B cell (primary cell): ENCODE measurements around the gene ERCC1. TPM values are rescaled to one million over a fixed set of nuclear protein-coding genes. Genes with fewer than 3 reads are reported as not detected.

ENCODE experiments used
- ATAC-seq: fragments of 200-7000 bp; cut with Tn5 transposase; one replicate; pipeline ENCODE4 v1.10.0; 2021; ENCODE audit warnings: low read depth, mild to moderate bottlenecking, moderate number of reproducible peaks, moderate library complexity
- CTCF ChIA-PET: fragments of 350-600 bp; sonication (Branson Sonifier 250); formaldehyde crosslinking; loops from one replicate; lab custom pipeline; 2021; ENCODE audit warnings: antibody characterized with exemption, inconsistent platforms; lab: Charles Lee
- POLR2A ChIA-PET: fragments of 350-600 bp; sonication (Branson Sonifier 250); formaldehyde crosslinking; loops from one replicate; lab custom pipeline; 2021; ENCODE audit warnings: antibody characterized with exemption; lab: Charles Lee
- DNase-seq: peaks from one replicate; pipeline ENCODE4 v3.0.0; 2013
- H2AFZ ChIP-seq: 2 replicates; pipeline ENCODE4 v1.6.1; 2012; ENCODE audit warnings: mild to moderate bottlenecking, low read depth, low read length; ENCODE audit not compliant: insufficient read depth, poor library complexity, severe bottlenecking
- H3K27ac ChIP-seq, 2 donors: 1 replicate in 1 of 2; 2 replicates in 1 of 2; pipeline ENCODE4 v1.5.1; 2012 to 2013; ENCODE audit warnings: low read length in 2 of 2, mild to moderate bottlenecking in 2 of 2, moderate library complexity in 1 of 2
- H3K27me3 ChIP-seq, 4 experiments: fragments of 200-600 bp in 1 of 4; sonication (generic) in 1 of 4; replicated peaks in 1 of 4; 1 replicate in 2 of 4; 2 replicates in 2 of 4; pipeline versions ENCODE4 v1.6.1 to v1.7.0; 2013 to 2016; ENCODE audit warnings: low read length in 3 of 4, mild to moderate bottlenecking in 2 of 4, mixed read lengths in 1 of 4, moderate library complexity in 1 of 4; ENCODE audit not compliant: insufficient read depth in 4 of 4, control insufficient read depth in 3 of 4; ENCODE audit errors: control extremely low read depth in 1 of 4
- H3K36me3 ChIP-seq, 2 experiments: replicated peaks in 1 of 2; 1 replicate in 1 of 2; 2 replicates in 1 of 2; pipeline versions ENCODE4 v1.6.1 to v1.7.1; 2013; ENCODE audit warnings: low read length in 1 of 2; ENCODE audit not compliant: insufficient read depth in 2 of 2, control insufficient read depth in 1 of 2; ENCODE audit errors: control extremely low read depth in 1 of 2, extremely low read depth in 1 of 2
- H3K4me1 ChIP-seq, 2 donors: fragments of 200-600 bp in 1 of 2; sonication (generic) in 1 of 2; 1 replicate in 1 of 2; 2 replicates in 1 of 2; pipeline versions ENCODE4 v1.5.1 to v1.6.1; 2013 to 2017; ENCODE audit warnings: low read length in 2 of 2; ENCODE audit not compliant: control insufficient read depth in 2 of 2, insufficient read depth in 2 of 2
- H3K4me2 ChIP-seq: replicated peaks from 2 replicates; pipeline ENCODE3; 2012; ENCODE audit warnings: mild to moderate bottlenecking, low read depth, low read length; ENCODE audit not compliant: poor library complexity, severe bottlenecking
- H3K4me3 ChIP-seq, 5 experiments: fragments of 200-600 bp in 1 of 5; sonication (generic) in 1 of 5; 1 replicate in 3 of 5; 2 replicates in 2 of 5; pipeline versions ENCODE4 v1.5.1 to v1.7.0; 2011 to 2016; ENCODE audit warnings: low read length in 4 of 5, mild to moderate bottlenecking in 4 of 5, low read depth in 2 of 5, control low read depth in 1 of 5, moderate library complexity in 1 of 5; ENCODE audit not compliant: insufficient read depth in 1 of 5; ENCODE audit errors: control extremely low read depth in 1 of 5, extremely low read depth in 1 of 5
- H3K79me2 ChIP-seq: fragments of 200-600 bp; sonication (generic); one replicate; pipeline ENCODE4 v1.6.0; 2016; ENCODE audit warnings: low read length; ENCODE audit not compliant: control insufficient read depth, insufficient read depth
- H3K9ac ChIP-seq: fragments of 200-600 bp; sonication (generic); 2 replicates; pipeline ENCODE4 v1.6.1; 2017; ENCODE audit warnings: mild to moderate bottlenecking, low read length, moderate library complexity
- H3K9me3 ChIP-seq, 3 donors: one replicate each; pipeline versions ENCODE4 v1.6.1 to v1.7.1; 2013; ENCODE audit warnings: low read length in 2 of 3; ENCODE audit not compliant: control insufficient read depth in 2 of 3, insufficient read depth in 1 of 3; ENCODE audit errors: control extremely low read depth in 1 of 3
- H4K20me1 ChIP-seq: 2 replicates; pipeline ENCODE4 v1.6.0; 2012; ENCODE audit warnings: mild to moderate bottlenecking, low read length; ENCODE audit not compliant: insufficient read depth, control insufficient read depth, poor library complexity, severe bottlenecking
- H3K27ac Mint-ChIP-seq: one replicate; pipeline ENCODE4 v1.8.0; 2021; ENCODE audit warnings: mixed read lengths
- H3K27me3 Mint-ChIP-seq: one replicate; pipeline ENCODE4 v1.8.0; 2021; ENCODE audit warnings: mixed read lengths
- H3K4me1 Mint-ChIP-seq: one replicate; pipeline ENCODE4 v1.8.0; 2021; ENCODE audit warnings: mixed read lengths
- H3K4me3 Mint-ChIP-seq: one replicate; pipeline ENCODE4 v1.8.0; 2021; ENCODE audit warnings: mixed read lengths
- H3K9me3 Mint-ChIP-seq: one replicate; pipeline ENCODE4 v1.8.0; 2022; ENCODE audit warnings: mixed read lengths; ENCODE audit not compliant: insufficient read depth
- CTCF ChIP-seq: fragments of 200-600 bp; IDR thresholded peaks from one replicate; pipeline ENCODE4 v1.8.0; 2022; ENCODE audit warnings: antibody characterized with exemption, mild to moderate bottlenecking
- EZH2 ChIP-seq: IDR thresholded peaks from 2 replicates; pipeline ENCODE4 v1.6.1; 2012; ENCODE audit warnings: borderline replicate concordance, low read depth, mild to moderate bottlenecking, moderate library complexity, low read length; ENCODE audit not compliant: insufficient read depth, poor library complexity, severe bottlenecking
- WGBS: methylation state at CpG from one replicate; pipeline ENCODE4 v1.1.5; 2013; ENCODE audit warnings: missing lambda C conversion rate; ENCODE audit not compliant: insufficient coverage; 5-methylcytosine and 5-hydroxymethylcytosine counted together
- intact Hi-C: fragments of 100-400 bp; cut with micrococcal nuclease; formaldehyde crosslinking; loops from one replicate; pipeline ENCODE4 v1.10.0; 2022
- polyA plus RNA-seq: library from polyadenylated mRNA; depleted of rRNA; stranded (reverse); fragments of >200 nt; gene quantifications from 2 replicates; pipeline ENCODE4 v1.2.3, GENCODE V29; 2012
- total RNA-seq, 2 donors: library from RNA; stranded (reverse); fragments of 120-200 nt in 1 of 2; gene quantifications; 1 replicate in 1 of 2; 2 replicates in 1 of 2; pipeline versions ENCODE4 v1.2.3 to v1.2.4, GENCODE V29; 2013 to 2022

ERCC1 gene
- total and polyA plus RNA-seq, 2 donors (not counting 1 experiment from before 2014, with no cell fraction given), result 75.7 to 81.9 TPM

GRCh38 chr19:45464274-45464673 lies 40.6 kb upstream of the ERCC1 start:
- Histone ChIP-seq H3K9ac (no peak overlapping the region), H3K4me1 (peaks cover 7 to 35% of the 10 kb centered on the region in 2 donors), H4K20me1 (peaks cover 14% of the 10 kb centered on the region), H3K79me2 (no peaks in the 10 kb centered on the region), H2AFZ (no peak overlapping the region), H3K27ac (no peak overlapping the region), H3K4me3 (no peak overlapping the region), H3K4me2 (no peak overlapping the region), H3K36me3 (no peaks in the 10 kb centered on the region), H3K9me3 (no peaks in the 10 kb centered on the region), H3K27me3 (peaks cover 0 to 8% (median 4%) of the 10 kb centered on the region in 4 experiments)
- no peak overlapping the region for H3K4me3 Mint-ChIP-seq
- intact Hi-C loops, result loop anchor here (1.0 kb wide), 1 partner anchor 8 kb away; no protein-coding TSS in a partner anchor
- H3K27ac Mint-ChIP-seq, result no peak overlapping the region
- H3K4me1 Mint-ChIP-seq, result peaks cover 22% of the 10 kb centered on the region
- ATAC-seq (no peak), DNase-seq (no peak)
- no CpG with 5 or more reads among the region's 2 CpGs for WGBS
- H3K9me3 Mint-ChIP-seq, result no peaks in the 10 kb centered on the region
- TF ChIP-seq EZH2, result no peak
- TF ChIP-seq CTCF, result no peak
- POLR2A ChIA-PET, result no interaction called here
- CTCF ChIA-PET, result interaction anchor here (0.6 to 7.3 kb wide), 3 partner anchors 14 to 50 kb away, joined by 4 to 93 read pairs (median 5); no protein-coding TSS in a partner anchor
- peaks cover 7% of the 10 kb centered on the region for H3K27me3 Mint-ChIP-seq

- H3K4me3 Mint-ChIP-seq, result no peak overlapping the region
- no peak overlapping the region for H3K4me3 ChIP-seq
- intact Hi-C loops, result no loop called here
- H3K4me1 Mint-ChIP-seq, result peaks cover 22% of the 10 kb centered on the region
- no peaks in the 10 kb centered on the region for H3K36me3 ChIP-seq
- no peaks in the 10 kb centered on the region for H3K79me2 ChIP-seq
- no peaks in the 10 kb centered on the region for H3K9me3 ChIP-seq
- H3K27ac ChIP-seq, result no peak overlapping the region
- no peaks in the 10 kb centered on the region for H3K9me3 Mint-ChIP-seq
- H3K27me3 Mint-ChIP-seq, result peaks cover 7% of the 10 kb centered on the region
- no peak overlapping the region for H2AFZ ChIP-seq
- WGBS, result 93% methylated on average over 2 of the region's 4 CpGs
- no peak overlapping the region for H3K9ac ChIP-seq
- no peak for DNase-seq
- H3K4me2 ChIP-seq, result no peak overlapping the region
- H3K27me3 ChIP-seq, result peaks cover 0 to 8% (median 4%) of the 10 kb centered on the region in 4 experiments
- no peak overlapping the region for H3K27ac Mint-ChIP-seq
- no peak for TF ChIP-seq EZH2
- TF ChIP-seq CTCF, result no peak
- ChIA-PET CTCF (interaction anchor here (7.3 kb wide), 1 partner anchor 24 kb away, joined by 93 read pairs; no protein-coding TSS in a partner anchor), POLR2A (no interaction called here)
- H4K20me1 ChIP-seq, result peaks cover 4% of the 10 kb centered on the region
- ATAC-seq, result no peak
- peaks cover 7 to 30% of the 10 kb centered on the region in 2 donors for H3K4me1 ChIP-seq
Measured at GRCh38 chr19:45463241-45463640, 39.5 kb upstream of the ERCC1 start.
